WI38 (cell line): Measurements from ENCODE around the gene CCDC171.

ENCODE experiments used
- H3K4me3 ChIP-seq: 2 replicates; pipeline ENCODE4 v1.5.1; 2011; ENCODE audit warnings: low read depth, mild to moderate bottlenecking, control low read depth, low read length
- TF ChIP-seq, protein P1 (sequence below): IDR thresholded peaks from 2 replicates; pipeline ENCODE4 v1.5.1; 2012; ENCODE audit warnings: low read depth, mild to moderate bottlenecking, control low read depth, low read length

Gene CCDC171

GRCh38 chr9:15736569-15736968 is 183.7 kb downstream of the CCDC171 start:
- TF ChIP-seq, protein P1, sequence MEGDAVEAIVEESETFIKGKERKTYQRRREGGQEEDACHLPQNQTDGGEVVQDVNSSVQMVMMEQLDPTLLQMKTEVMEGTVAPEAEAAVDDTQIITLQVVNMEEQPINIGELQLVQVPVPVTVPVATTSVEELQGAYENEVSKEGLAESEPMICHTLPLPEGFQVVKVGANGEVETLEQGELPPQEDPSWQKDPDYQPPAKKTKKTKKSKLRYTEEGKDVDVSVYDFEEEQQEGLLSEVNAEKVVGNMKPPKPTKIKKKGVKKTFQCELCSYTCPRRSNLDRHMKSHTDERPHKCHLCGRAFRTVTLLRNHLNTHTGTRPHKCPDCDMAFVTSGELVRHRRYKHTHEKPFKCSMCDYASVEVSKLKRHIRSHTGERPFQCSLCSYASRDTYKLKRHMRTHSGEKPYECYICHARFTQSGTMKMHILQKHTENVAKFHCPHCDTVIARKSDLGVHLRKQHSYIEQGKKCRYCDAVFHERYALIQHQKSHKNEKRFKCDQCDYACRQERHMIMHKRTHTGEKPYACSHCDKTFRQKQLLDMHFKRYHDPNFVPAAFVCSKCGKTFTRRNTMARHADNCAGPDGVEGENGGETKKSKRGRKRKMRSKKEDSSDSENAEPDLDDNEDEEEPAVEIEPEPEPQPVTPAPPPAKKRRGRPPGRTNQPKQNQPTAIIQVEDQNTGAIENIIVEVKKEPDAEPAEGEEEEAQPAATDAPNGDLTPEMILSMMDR, result no peak
- no peak overlapping the region for H3K4me3 ChIP-seq

DNA sequence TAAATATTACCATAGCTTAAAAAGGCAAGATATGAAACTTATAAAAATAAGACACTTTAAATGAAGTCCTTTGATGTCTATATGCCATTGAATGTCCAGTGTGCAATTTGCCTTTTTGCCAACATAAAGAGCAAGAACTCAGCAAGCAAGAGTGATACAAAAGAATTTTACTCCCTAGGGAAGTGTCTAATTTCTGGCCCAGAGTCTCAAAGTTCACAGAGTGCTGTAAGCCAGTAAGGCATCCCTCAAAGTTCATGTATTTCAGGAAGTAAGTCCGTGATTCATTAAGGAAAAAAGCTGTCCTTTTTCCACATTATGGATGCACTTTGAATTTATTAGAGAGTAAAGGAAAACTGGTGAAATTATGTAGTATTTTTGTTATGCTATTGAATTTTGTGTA is 185.2 kb downstream of the CCDC171 start:
- H3K4me3 ChIP-seq, result no peak overlapping the region
- TF ChIP-seq, protein P1, result no peak

DNA sequence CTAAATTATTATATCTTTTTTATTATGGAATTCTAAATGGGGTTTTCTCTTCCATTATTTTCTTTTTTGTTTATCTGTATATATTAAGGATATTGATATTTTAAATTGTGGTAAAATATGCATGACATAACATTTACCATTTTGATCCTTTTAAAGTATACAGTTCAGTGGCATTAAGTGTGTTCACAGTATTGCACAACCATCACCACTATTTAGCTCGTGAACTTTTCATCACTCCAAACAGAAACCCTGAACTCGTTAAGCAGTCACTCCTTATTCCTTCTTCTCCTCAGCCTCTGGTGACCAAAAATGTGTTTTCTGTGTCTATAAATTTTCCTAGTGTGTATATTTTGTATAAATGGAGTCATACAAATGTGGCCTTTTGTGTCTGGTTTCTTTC is 188.2 kb downstream of the CCDC171 start:
- H3K4me3 ChIP-seq, result no peak overlapping the region
- TF ChIP-seq, protein P1, result no peak

GRCh38 chr9:15743512-15743911 is 190.7 kb downstream of the CCDC171 start:
- TF ChIP-seq, protein P1, result no peak
- no peak overlapping the region for H3K4me3 ChIP-seq

DNA sequence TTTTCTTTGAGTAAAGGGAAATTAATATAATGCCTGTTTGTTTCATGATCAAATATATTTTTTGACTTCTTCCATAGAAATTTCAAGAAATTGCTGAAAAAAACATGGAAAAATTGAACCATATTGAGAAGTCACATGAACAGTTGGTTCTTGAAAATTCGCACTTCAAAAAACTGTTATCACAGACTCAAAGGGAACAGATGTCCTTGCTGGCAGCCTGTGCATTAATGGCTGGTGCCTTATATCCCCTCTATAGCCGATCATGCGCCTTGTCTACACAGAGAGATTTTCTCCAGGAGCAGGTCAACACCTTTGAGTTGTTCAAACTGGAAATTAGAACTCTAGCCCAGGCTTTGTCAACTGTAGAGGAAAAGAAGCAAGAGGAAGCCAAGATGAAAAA is 191.4 kb downstream of the CCDC171 start:
- no peak overlapping the region for H3K4me3 ChIP-seq
- TF ChIP-seq, protein P1, result no peak

DNA sequence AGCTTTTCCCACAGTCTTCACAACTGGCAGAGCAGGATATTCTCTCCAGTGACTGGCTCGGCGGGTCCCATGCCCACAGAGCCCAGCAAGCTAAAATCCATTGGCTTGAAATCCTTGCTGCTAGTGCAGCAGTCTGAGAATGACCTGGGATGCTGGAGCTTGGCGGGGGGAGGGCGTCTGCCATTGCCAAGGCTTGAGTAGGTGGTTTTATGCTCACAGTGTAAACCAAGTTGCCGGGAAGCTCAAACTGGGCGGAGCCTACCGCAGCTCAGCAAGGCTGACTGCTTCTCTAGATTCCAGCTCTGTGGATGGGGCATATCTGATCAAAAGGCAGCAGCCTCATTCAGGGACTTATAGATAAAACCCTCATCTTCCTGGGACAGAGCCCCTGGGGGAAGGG is 194.1 kb downstream of the CCDC171 start:
- TF ChIP-seq, protein P1, result no peak
- no peak overlapping the region for H3K4me3 ChIP-seq

DNA sequence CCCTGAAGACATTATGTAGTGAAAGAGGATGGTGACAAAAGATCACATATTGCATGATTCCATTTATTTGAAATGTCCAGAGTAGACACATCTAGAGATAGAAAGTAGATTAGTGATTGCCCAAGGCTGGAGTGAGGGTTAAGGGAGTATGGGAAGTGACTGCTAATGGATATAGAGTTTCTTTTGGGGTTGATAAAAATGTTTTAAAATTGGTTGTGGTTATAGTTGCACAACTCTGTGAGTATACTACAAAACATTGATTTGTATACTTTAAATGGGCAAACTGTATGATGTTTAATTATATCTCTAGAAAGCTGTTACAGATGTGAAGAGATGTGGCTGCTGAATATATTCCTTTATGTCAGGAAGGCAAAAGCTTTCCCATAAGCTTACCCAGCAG is 202.8 kb downstream of the CCDC171 start:
- H3K4me3 ChIP-seq, result no peak overlapping the region
- TF ChIP-seq, protein P1, result no peak
